ENCODE results near the gene KLK5.
A peak's percentile ranks its signal among the peaks of the same experiment; 100 is the strongest.

Gene KLK5

GRCh38 chr19:50908336-50908735, 44.5 kb downstream of the KLK5 start:
- DNase-seq (ENCODE audit: low spot score) = no peak
- in situ Hi-C loops (cut with MboI; ENCODE audit: low pct_unique_long_range_greater_than_20kb, low sequenced_read_pairs, unreplicated experiment) = no loop called here
- no peak for TF ChIP-seq CTCF (IDR thresholded peaks at IDR 0.05; ENCODE audit: extremely low read depth, insufficient read depth, missing control alignments)

- peak; percentile 77 for TF ChIP-seq CTCF (IDR thresholded peaks at IDR 0.05; ENCODE audit: extremely low read depth, insufficient read depth, missing control alignments)
- in situ Hi-C loops (cut with MboI; ENCODE audit: low pct_unique_long_range_greater_than_20kb, low sequenced_read_pairs, unreplicated experiment) = no loop called here
- DNase-seq (ENCODE audit: low spot score) = peak; percentile 62
These were observed 46.6 kb downstream of the KLK5 start for GRCh38 chr19:50906217-50906616.

- no peak for DNase-seq (ENCODE audit: low spot score)
- in situ Hi-C loops (cut with MboI; ENCODE audit: low pct_unique_long_range_greater_than_20kb, low sequenced_read_pairs, unreplicated experiment) = no loop called here
- TF ChIP-seq CTCF (IDR thresholded peaks at IDR 0.05; ENCODE audit: extremely low read depth, insufficient read depth, missing control alignments) = no peak
These were observed 50.2 kb downstream of the KLK5 start for GRCh38 chr19:50902640-50903039.

- in situ Hi-C loops (cut with MboI; ENCODE audit: low pct_unique_long_range_greater_than_20kb, low sequenced_read_pairs, unreplicated experiment) = no loop called here
- TF ChIP-seq CTCF (IDR thresholded peaks at IDR 0.05; ENCODE audit: extremely low read depth, insufficient read depth, missing control alignments) = no peak
- DNase-seq (ENCODE audit: low spot score) = no peak
These were observed 53.3 kb downstream of the KLK5 start for GRCh38 chr19:50899569-50899968.

- TF ChIP-seq CTCF (IDR thresholded peaks at IDR 0.05; ENCODE audit: extremely low read depth, insufficient read depth, missing control alignments) = no peak
- in situ Hi-C loops (cut with MboI; ENCODE audit: low pct_unique_long_range_greater_than_20kb, low sequenced_read_pairs, unreplicated experiment) = no loop called here
- no peak for DNase-seq (ENCODE audit: low spot score)
These were observed 54.8 kb downstream of the KLK5 start for GRCh38 chr19:50898018-50898417.

- in situ Hi-C loops (cut with MboI; ENCODE audit: low pct_unique_long_range_greater_than_20kb, low sequenced_read_pairs, unreplicated experiment) = no loop called here
- TF ChIP-seq CTCF (IDR thresholded peaks at IDR 0.05; ENCODE audit: extremely low read depth, insufficient read depth, missing control alignments) = no peak
- no peak for DNase-seq (ENCODE audit: low spot score)
These were observed 55.2 kb downstream of the KLK5 start for GRCh38 chr19:50897612-50898011.

GRCh38 chr19:50897191-50897607, 55.6 kb downstream of the KLK5 start:
- DNase-seq (ENCODE audit: low spot score) = no peak
- in situ Hi-C loops (cut with MboI; ENCODE audit: low pct_unique_long_range_greater_than_20kb, low sequenced_read_pairs, unreplicated experiment) = no loop called here

More at GRCh38 chr19:50897191-50897607, 55.6 kb downstream of the KLK5 start:
- TF ChIP-seq CTCF (IDR thresholded peaks at IDR 0.05; ENCODE audit: extremely low read depth, insufficient read depth, missing control alignments) = no peak

All from GM13977 (cell line).